GM21737 (cell line): ENCODE measurements around the gene TBKBP1.
"Not testable (repeated sequence)": the region's sequence is repeated elsewhere in the genome, so short reads cannot be mapped to it uniquely, and the experiment has no call there.

Experiments used
- ATAC-seq: cut with Tn5 transposase; IDR thresholded peaks from one replicate; pipeline ENCODE4 v1.9.1; 2021; ENCODE audit warnings: mild to moderate bottlenecking, moderate library complexity; ENCODE audit not compliant: unreplicated experiment

Gene TBKBP1

GRCh38 chr17:47678196-47678595 lies 15.8 kb upstream of the TBKBP1 start:
- ATAC-seq: no peak

- no peak for ATAC-seq
Observed at GRCh38 chr17:47682138-47682537, 11.8 kb upstream of the TBKBP1 start.

- not testable (repeated sequence) for ATAC-seq
Observed at GRCh38 chr17:47682727-47683126, 11.2 kb upstream of the TBKBP1 start.

GRCh38 chr17:47684025-47684424 lies 9.9 kb upstream of the TBKBP1 start:
- no peak for ATAC-seq

- no peak for ATAC-seq
Observed at GRCh38 chr17:47684535-47685193, 9.3 kb upstream of the TBKBP1 start.

GRCh38 chr17:47685556-47686275 lies 8.2 kb upstream of the TBKBP1 start:
- no peak for ATAC-seq

GRCh38 chr17:47686276-47686635 lies 7.7 kb upstream of the TBKBP1 start:
- ATAC-seq: no peak

- ATAC-seq: no peak
Observed at GRCh38 chr17:47686664-47687327, 7.2 kb upstream of the TBKBP1 start.

- no peak for ATAC-seq
Observed at GRCh38 chr17:47687328-47687690, 6.7 kb upstream of the TBKBP1 start.

- no peak for ATAC-seq
Observed at GRCh38 chr17:47687748-47688147, 6.2 kb upstream of the TBKBP1 start.

- no peak for ATAC-seq
Observed at GRCh38 chr17:47690121-47690520, 3.8 kb upstream of the TBKBP1 start.

- no peak for ATAC-seq
Observed at GRCh38 chr17:47692137-47692894, 1.6 kb upstream of the TBKBP1 start.

- ATAC-seq: no peak
Observed at GRCh38 chr17:47692895-47693730, 848 bp upstream of the TBKBP1 start.

GRCh38 chr17:47694581-47695428 lies 844 bp downstream of the TBKBP1 start:
- no peak for ATAC-seq

GRCh38 chr17:47695429-47696376 lies 1.7 kb downstream of the TBKBP1 start:
- ATAC-seq: no peak

GRCh38 chr17:47696717-47697642 lies 3.0 kb downstream of the TBKBP1 start:
- no peak for ATAC-seq

- no peak for ATAC-seq
Observed at GRCh38 chr17:47697906-47698711, 4.1 kb downstream of the TBKBP1 start.
